Stimulated activated naive CD8-positive, alpha-beta T cell treated with anti-CD3 and anti-CD28 coated beads, Interleukin-15, Interleukin-2, amounts not matched to agents 100 U/mL and 50 U/mL, for 24 hours (primary cell): ENCODE results near the gene NIPAL1.

Source experiments
- ATAC-seq: fragments of 150-1000 bp; cut with Tn5 transposase; one replicate; pipeline ENCODE4 v1.10.0; 2021
- DNase-seq: peaks from one replicate; pipeline ENCODE4 v3.0.0; 2021

NIPAL1 gene

DNA sequence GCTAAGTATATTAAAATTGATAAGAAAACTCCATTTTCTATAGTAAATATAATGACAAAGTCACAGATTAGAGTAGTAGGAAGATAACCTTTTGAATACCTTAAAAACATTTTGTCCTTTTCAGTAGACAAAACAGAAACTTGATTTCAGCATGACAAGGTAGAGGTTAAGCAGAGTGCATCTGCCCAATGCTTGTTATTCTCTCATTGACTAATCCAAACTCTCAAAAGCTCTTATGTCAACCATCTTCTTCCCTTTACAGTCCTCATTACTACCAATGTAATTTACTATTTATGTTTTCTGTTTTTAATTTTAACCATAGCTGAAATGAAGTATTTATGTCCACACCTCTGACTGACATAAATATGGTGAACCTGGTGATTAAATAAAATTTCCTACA, 11.1 kb downstream of the NIPAL1 start:
- ATAC-seq (peak; percentile 72), DNase-seq (no peak)

- ATAC-seq = no peak
Observed at GRCh38 chr4:48028696-48029095, 12.1 kb downstream of the NIPAL1 start.

DNA sequence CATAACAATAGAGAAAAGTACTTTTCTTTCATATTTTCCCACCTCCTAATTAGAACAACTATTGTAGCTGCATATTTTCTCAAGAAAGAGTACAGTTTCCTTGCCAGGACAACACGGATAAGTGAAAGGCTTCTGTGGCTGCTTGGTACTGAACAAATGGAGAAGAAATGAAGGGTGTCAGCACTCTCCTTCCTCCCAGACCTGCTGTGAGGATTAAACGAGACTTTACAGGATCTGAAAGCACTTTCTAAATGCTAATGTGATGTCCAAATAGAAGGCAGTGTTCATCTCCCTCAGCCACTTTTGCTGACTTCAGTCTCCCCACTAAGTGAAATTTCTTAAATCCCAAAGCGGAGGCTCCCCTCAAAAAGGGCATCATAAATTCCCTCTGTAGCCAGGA, 13.9 kb downstream of the NIPAL1 start:
- DNase-seq (no peak), ATAC-seq (no peak)

More at GRCh38 chr4:48028696-48029095, 12.1 kb downstream of the NIPAL1 start:
- DNase-seq = no peak

DNA sequence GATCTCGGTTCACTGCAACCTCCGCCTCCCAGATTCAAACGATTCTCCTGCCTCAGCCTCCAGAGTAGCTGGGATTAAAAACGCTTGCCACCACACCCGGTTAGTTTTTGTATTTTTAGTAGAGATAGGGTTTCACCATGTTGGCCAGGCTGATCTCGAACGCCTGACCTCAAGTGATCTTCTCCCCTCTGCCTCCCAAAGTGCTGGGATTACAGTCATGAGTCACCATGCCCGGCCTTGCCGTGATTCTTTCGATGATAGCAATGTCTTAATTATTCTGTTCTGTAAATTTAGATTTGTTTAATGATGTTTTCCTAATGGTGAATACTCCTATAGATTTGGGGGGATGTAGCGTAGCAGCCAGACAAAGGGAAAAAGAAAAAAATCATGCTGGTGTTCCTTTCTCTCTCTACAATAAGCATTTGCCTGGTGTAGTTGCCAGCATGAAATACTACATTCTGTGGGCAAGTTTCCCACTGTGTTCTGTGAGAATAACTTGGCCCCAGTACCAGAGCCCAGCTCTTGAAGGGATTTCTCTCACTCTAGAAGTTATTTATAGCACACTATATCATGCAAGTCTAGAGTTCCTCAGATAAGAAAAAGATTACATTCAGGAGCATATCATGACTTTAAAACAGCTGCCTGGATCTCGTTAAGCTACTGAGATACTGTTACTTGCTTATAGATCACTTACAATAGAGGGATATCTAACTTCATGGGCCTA, 15.4 kb downstream of the NIPAL1 start:
- no peak for DNase-seq
- no peak for ATAC-seq

- no peak for ATAC-seq
Observed at GRCh38 chr4:48032721-48033120, 16.1 kb downstream of the NIPAL1 start.

DNA sequence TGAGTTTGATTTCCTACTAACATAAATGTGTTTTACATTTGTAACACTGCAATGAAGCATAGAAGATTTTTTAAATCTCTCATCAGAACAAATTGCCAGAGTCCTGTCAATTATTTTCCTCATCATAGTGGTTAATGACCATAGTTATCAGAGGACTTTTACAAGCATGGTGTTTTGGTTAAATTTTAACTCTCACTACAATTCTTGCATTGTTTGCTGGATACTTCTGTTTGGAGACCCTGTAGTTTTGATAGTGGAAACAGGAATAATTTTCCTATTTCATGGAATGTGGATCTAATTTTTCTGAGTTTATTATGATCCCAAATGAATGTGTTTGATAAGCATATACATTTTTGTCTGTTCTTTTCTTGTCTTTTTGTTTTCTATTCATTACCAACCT, 16.8 kb downstream of the NIPAL1 start:
- no peak for ATAC-seq

More at GRCh38 chr4:48032721-48033120, 16.1 kb downstream of the NIPAL1 start:
- DNase-seq = no peak

GRCh38 chr4:48033825-48034413, 17.3 kb downstream of the NIPAL1 start:
- peak; percentile 60 for ATAC-seq
- peak; percentile 72 for DNase-seq

More for the DNA sequence above, 16.8 kb downstream of the NIPAL1 start:
- no peak for DNase-seq

- DNase-seq (no peak), ATAC-seq (no peak)
Observed at GRCh38 chr4:48035952-48036351, 19.4 kb downstream of the NIPAL1 start.

DNA sequence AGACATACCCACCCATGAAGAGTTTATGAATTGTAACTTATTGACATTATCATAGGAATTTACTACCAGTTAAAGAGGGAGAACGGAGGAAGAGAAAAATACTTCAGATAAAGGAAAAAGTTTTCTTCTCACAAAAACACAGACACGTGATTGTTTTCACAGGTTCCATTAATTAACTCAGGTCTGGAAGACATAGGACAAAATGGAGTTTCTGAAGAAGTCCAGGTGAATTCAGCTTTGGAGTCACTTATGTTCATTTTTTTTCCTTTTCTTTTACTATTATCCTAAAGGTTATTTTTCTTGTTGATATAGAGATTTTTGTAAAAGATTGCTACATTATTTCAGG, 20.5 kb downstream of the NIPAL1 start:
- DNase-seq = no peak
- no peak for ATAC-seq

DNA sequence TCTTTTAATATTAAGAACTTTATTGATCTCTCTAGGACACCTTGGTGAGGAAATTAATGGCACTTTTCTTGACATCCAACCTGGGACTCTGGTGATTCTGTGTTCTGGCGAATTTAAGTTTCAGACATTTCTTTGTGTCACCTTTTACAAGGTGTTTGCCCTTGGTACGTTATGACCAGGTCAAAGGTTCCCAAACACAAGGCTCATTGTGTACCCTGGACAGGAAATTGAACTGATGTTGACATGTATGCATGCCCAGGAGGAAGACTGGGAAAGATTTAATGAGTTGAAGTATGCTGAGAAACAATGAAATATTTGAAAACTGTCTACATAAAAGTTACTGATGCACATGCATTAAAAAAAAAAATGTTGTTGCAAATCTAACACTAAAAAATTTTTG, 22.1 kb downstream of the NIPAL1 start:
- DNase-seq (no peak), ATAC-seq (no peak)

DNA sequence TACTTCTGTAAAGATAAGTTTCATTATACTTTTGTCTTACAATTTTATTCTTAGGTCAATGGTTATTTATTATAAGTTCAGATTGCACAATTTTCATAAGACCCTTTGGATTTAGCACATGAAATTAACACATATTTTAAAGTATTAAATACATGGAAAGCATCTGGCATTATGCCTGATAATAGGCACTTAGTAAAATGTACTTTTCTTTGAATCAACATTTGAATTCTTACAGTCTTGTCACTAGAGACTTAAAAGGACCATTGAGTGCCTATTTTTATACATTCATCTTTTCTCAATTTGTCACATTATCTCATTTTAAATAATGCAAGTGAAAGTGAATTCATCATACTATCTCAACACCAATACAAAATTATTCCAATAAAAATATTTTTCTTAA, 23.0 kb downstream of the NIPAL1 start:
- ATAC-seq (no peak), DNase-seq (no peak)

DNA sequence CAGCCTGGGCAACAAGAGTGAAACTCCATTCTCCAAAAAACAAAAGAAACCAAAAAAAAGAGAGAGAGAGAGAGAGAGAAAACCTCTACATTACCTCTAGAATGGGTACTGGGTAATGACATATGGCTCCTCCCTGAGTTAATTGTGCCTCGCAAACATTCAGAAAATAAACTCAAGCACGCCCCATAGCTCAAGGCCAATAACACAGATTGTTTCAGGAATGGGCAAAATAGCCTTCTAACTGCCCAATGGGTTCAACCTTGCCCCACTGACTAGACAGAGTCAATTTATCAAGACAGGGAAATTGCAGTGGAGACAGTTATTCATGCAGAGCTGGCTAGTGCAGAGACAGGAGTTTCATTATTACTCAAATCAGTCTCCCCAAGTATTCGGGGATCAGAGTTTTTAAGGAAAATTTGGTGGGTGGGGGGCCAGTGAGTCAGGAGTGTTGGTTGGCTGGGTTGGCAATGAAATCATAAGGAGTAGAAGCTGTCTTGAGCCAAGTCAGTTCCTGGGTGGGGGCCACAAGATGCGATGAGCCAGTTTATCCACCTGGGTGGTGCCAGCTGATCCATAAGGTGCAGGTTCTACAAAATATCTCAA, 25.1 kb downstream of the NIPAL1 start:
- peak; percentile 41 for DNase-seq
- peak; percentile 74 for ATAC-seq

- ATAC-seq = no peak
- DNase-seq = no peak
Observed at GRCh38 chr4:48042979-48043461, 26.4 kb downstream of the NIPAL1 start.

DNA sequence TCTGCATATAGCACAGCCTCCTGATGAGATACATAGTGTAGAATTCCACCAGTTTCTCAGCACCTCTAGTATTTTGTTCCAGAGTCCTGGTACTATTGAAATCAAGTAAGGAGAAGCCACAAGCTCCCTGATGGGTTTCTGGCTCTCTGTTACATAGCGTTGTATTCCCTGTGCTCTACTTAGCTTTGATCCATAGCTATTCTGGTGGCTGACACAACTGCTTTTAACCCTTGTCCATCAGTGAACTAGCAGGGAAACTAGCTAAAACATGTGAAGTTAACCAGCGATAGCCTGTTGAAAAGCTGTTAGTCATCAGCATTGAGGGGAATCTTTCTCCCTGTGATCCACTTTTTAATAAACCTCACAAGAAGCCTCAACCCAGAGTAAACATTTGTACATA, 26.9 kb downstream of the NIPAL1 start:
- DNase-seq = no peak
- ATAC-seq = no peak

GRCh38 chr4:48044298-48044697, 27.7 kb downstream of the NIPAL1 start:
- DNase-seq = no peak
- no peak for ATAC-seq

DNA sequence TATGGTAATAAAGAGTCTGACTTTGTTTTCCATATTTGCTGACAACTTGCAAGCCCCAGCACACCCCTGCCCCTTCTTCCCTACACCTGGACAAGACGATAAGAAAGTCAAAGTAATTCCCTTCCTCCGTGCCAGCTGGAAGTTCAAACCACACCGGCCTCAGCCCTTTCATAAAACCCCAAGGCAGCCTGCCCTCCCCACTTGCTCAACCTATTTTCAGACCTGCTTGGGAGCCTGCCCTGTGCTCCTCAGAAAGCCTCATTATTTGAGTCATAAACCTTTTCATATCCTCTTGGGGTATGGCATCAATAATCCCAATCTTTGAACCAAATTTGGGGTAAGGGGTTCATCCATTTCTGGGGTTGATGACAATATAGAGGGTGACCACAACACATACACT, 29.5 kb downstream of the NIPAL1 start:
- ATAC-seq (peak; percentile 47), DNase-seq (peak; percentile 31)

- ATAC-seq (peak; percentile 90), DNase-seq (peak; percentile 87)
Observed at GRCh38 chr4:48047421-48047844, 30.9 kb downstream of the NIPAL1 start.

DNA sequence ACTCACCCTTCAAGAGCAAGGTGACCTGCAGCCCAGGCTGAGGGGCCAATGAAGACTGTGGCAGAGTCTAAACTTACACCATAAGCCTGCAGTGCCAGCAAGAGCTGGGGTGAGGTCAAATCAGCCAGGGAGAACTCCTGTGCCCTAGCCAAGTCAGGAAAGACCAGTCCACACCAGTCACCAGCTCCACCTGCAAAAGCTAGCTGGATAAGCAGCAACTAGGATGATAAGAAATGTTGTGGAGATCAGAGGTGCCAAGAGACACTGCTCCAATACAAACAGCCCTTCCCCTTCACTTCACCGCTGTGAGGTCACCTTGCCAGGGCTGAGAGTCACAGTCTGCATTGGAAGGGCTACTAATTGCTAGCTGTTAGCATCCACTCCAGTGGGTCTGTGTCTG, 31.3 kb downstream of the NIPAL1 start:
- no peak for DNase-seq
- peak; percentile 7 for ATAC-seq

DNA sequence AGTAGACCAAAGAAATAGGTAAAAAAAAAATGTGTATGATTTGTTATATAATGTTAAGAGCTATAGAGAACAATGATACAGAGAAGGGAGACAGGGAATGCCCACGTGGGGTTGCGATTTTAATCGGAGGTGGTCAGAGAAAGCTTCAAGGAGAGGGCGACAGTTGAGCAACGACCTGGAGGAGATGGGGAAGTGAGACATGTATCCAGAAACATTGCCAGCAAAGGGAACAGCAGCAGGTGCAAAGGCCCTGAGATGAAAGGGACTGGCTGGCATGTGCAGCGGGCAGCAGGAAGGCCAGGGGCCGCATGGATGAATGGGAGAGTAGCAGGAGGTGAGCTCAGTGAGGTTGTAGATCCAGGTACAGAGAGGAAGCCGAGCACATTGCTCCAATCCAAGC, 32.9 kb downstream of the NIPAL1 start:
- DNase-seq = no peak
- no peak for ATAC-seq

- no peak for ATAC-seq
- DNase-seq = no peak
Observed at GRCh38 chr4:48051078-48051477, 34.5 kb downstream of the NIPAL1 start.

DNA sequence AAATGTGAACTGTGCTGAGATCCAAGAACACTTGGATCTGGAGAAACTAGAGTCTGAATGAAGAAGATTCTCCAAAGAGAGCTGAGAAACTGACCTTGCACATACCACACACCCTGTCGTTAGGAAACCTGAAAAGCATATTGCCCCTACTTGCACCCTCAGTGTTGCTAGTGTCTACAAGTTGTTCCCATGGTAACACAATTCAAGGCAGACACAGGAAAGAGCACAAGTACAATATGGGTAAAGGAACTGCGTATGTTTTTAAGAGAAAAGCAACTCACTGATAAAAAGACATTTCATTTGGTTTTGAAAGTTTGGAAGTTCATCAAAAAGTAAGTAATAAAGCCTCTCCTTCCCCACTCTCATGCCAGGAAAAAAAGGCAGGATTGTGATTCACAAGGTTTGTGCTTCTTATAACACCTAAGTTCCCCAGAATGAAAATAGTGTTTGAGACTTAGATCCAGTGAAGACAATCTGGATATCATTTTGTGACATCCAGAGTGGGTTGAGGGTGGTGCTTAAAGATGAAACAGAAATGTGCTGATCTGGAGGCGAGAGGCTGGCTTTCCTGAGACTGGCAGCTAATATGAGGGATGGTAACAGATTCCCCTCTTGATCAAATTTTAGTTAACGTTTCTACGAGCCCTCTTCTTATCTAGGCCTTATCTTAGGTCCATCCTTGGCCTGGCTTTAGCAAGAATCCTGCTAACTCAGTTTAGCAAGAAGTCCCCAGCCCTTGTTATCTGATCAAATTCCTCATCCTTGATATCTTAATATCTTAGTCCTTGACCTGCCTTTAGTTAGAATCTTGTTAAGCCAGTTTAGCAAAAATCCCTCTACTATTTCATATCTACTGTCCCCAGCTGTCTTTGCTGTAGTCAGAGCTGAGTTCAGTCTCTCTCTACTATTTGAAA, 42.3 kb downstream of the NIPAL1 start:
- DNase-seq = no peak
- no peak for ATAC-seq

GRCh38 chr4:48064349-48064748, 47.8 kb downstream of the NIPAL1 start:
- ATAC-seq = peak; percentile 80

More at GRCh38 chr4:48064349-48064748, 47.8 kb downstream of the NIPAL1 start:
- DNase-seq = peak; percentile 32
